HepG2 (cell line): ENCODE results near the gene NDUFS2. TPM values are rescaled to one million over a fixed set of nuclear protein-coding genes. Genes with fewer than 3 reads are reported as not detected.

Experiments used
- IRX3 ChIP-seq: sonication (generic); formaldehyde crosslinking; IDR thresholded peaks from 2 replicates; pipeline ENCODE4 v1.8.1; 2023; ENCODE audit warnings: mild to moderate bottlenecking, low read depth, missing genetic modification reagents, borderline replicate concordance
- KIAA2018 ChIP-seq: sonication (generic); formaldehyde crosslinking; IDR thresholded peaks from 2 replicates; pipeline ENCODE4 v1.5.0; 2020; ENCODE audit warnings: mild to moderate bottlenecking, missing genetic modification reagents, borderline replicate concordance
- KLF13 ChIP-seq: sonication (generic); formaldehyde crosslinking; IDR thresholded peaks from 2 replicates; pipeline ENCODE4 v1.4.0; 2020; ENCODE audit warnings: mild to moderate bottlenecking, missing genetic modification reagents
- KLF9 ChIP-seq: IDR thresholded peaks from 2 replicates; pipeline ENCODE4 v1.6.1; 2016; ENCODE audit warnings: low read depth
- SALL1 ChIP-seq: sonication (generic); formaldehyde crosslinking; IDR thresholded peaks from 2 replicates; pipeline ENCODE4 v1.8.0; 2022; ENCODE audit warnings: mild to moderate bottlenecking, missing genetic modification reagents
- SIX1 ChIP-seq: sonication (generic); formaldehyde crosslinking; IDR thresholded peaks from 2 replicates; pipeline ENCODE4 v1.4.0; 2020; ENCODE audit warnings: missing genetic modification reagents, borderline replicate concordance
- SMC3 ChIP-seq: IDR thresholded peaks from 2 replicates; pipeline ENCODE4 v1.6.1; 2011; ENCODE audit warnings: low read length, improper control_type of control experiment
- SP4 ChIP-seq: sonication (generic); formaldehyde crosslinking; IDR thresholded peaks from 2 replicates; pipeline ENCODE4 v1.8.1; 2023; ENCODE audit warnings: mild to moderate bottlenecking, missing genetic modification reagents
- TBL1XR1 ChIP-seq: fragments of 150-350 bp; IDR thresholded peaks from 2 replicates; pipeline ENCODE4 v1.6.1; 2014; ENCODE audit warnings: borderline replicate concordance, low read length; ENCODE audit not compliant: partially characterized antibody
- ZFP37 ChIP-seq: sonication (generic); formaldehyde crosslinking; IDR thresholded peaks from 2 replicates; pipeline ENCODE4 v1.4.0; 2020; ENCODE audit warnings: missing genetic modification reagents, borderline replicate concordance
- ZNF142 ChIP-seq: sonication (generic); formaldehyde crosslinking; IDR thresholded peaks from 2 replicates; pipeline ENCODE4 v1.4.0; 2020; ENCODE audit warnings: missing genetic modification reagents
- ZNF24 ChIP-seq: fragments of 450-650 bp; IDR thresholded peaks from 2 replicates; pipeline ENCODE4 v1.6.1; 2017; ENCODE audit warnings: antibody characterized with exemption, mild to moderate bottlenecking
- ZNF572 ChIP-seq: sonication (generic); formaldehyde crosslinking; IDR thresholded peaks from 2 replicates; pipeline ENCODE4 v1.5.1; 2020; ENCODE audit warnings: mild to moderate bottlenecking, missing genetic modification reagents
- ZNF784 ChIP-seq: sonication (generic); formaldehyde crosslinking; IDR thresholded peaks from 2 replicates; pipeline ENCODE4 v1.5.1; 2020; ENCODE audit warnings: missing genetic modification reagents, mild to moderate bottlenecking, borderline replicate concordance
- ZNF816 ChIP-seq: sonication (generic); formaldehyde crosslinking; IDR thresholded peaks from 2 replicates; pipeline ENCODE4 v1.8.0; 2022; ENCODE audit warnings: missing genetic modification reagents, mild to moderate bottlenecking, borderline replicate concordance
- polyA plus RNA-seq, 8 experiments: library from polyadenylated mRNA; depleted of rRNA in 3 of 8; stranded (reverse) in 7 of 8; unstranded in 1 of 8; fragments of >200 nt; fragmentation: Illumina TruSeq in 4 of 8; extraction: Trizol in 4 of 8; gene quantifications; 2 replicates each; pipeline versions ENCODE4 v1.2.1 to v1.2.3, GENCODE V29; 2011 to 2016; ENCODE audit warnings: low read depth in 4 of 8, missing spikeins in 1 of 8, mixed read lengths in 1 of 8; ENCODE audit not compliant: insufficient read depth in 1 of 8
- total RNA-seq, 5 experiments: library from RNA; depleted of rRNA; stranded (reverse); fragments of >200 nt; fragmentation: Illumina TruSeq; extraction: Trizol; gene quantifications; 2 replicates each; pipeline ENCODE4 v1.2.3, GENCODE V29; 2016; ENCODE audit warnings: low read depth in 1 of 5

The NDUFS2 gene
- total and polyA plus RNA-seq, 2 of the 13 experiments (the other 11 are each of a cell fraction or from before 2014, with no cell fraction given), result 89.9 to 118 TPM

- TF ChIP-seq KIAA2018 (CRISPR knock-in tag) (no peak), SIX1 (CRISPR knock-in tag) (no peak), ZNF142 (CRISPR knock-in tag) (no peak), ZFP37 (CRISPR knock-in tag) (no peak), SMC3 (no peak), TBL1XR1 (no peak), ZNF784 (CRISPR knock-in tag) (no peak), ZNF572 (CRISPR knock-in tag) (no peak), ZNF816 (CRISPR knock-in tag) (no peak), ZNF24 (no peak), SALL1 (peak; percentile 90), KLF13 (no peak), IRX3 (CRISPR knock-in tag) (no peak), KLF9 (no peak), SP4 (CRISPR knock-in tag) (no peak)
Measured at GRCh38 chr1:161218301-161219077, 16.3 kb downstream of the NDUFS2 start (continued).
